NOMO-1 (cell line): Measurements from ENCODE around the gene ZPR1.
A peak's percentile ranks its signal among the peaks of the same experiment; 100 is the strongest.
"Not testable (repeated sequence)": the region's sequence is repeated elsewhere in the genome, so short reads cannot be mapped to it uniquely, and the experiment has no call there.

ENCODE experiments used
- DNase-seq, 2 experiments: peaks; one replicate each; lab custom pipeline; 2025; ENCODE audit not compliant: unreplicated experiment in 2 of 2; lab: John Stamatoyannopoulos, UW

ZPR1 gene, protein sequence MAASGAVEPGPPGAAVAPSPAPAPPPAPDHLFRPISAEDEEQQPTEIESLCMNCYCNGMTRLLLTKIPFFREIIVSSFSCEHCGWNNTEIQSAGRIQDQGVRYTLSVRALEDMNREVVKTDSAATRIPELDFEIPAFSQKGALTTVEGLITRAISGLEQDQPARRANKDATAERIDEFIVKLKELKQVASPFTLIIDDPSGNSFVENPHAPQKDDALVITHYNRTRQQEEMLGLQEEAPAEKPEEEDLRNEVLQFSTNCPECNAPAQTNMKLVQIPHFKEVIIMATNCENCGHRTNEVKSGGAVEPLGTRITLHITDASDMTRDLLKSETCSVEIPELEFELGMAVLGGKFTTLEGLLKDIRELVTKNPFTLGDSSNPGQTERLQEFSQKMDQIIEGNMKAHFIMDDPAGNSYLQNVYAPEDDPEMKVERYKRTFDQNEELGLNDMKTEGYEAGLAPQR

DNA sequence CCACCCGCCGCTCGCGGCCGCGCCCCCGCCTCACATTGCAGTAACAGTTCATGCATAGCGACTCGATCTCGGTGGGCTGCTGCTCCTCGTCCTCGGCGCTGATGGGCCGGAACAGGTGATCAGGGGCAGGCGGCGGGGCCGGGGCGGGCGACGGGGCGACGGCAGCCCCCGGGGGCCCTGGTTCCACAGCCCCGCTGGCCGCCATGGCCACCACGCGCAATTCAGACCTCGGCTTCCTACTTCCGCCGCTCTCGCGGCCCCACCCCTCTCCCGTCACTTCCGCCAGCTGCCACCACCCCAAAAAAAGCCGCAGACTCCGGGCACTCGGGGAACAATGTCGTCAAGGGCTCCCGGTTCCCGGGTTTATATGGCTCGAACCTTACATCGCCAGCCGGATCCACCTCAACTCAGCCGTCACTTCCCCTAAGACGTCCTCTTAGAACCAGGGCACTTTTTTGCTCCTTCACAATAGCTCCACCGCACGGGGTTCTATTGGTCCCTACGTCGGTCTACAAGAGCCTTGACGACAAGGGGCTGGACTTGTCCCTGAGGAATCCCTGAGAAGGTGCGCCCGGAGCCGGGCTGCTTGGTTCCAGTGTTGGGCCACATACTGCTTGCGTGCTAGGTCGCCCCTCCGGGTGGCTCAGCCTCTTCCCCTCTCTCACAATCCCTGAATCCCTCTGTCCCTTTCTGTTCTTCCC is at the start of gene ZPR1:
Gene ZPR1, minus strand, starts transcription at position 238 of the 701 bp plus-strand sequence. Its CDS starts 33 bp downstream, at position 205.
- DNase-seq, result peak; percentile 75 to 84

- DNase-seq, result no peak
These were observed 48.8 kb upstream of the ZPR1 start for GRCh38 chr11:116836632-116836991.

GRCh38 chr11:116835791-116836631 is 48.2 kb upstream of the ZPR1 start:
- peak; percentile 82 to 84 for DNase-seq

GRCh38 chr11:116835042-116835772 is 47.4 kb upstream of the ZPR1 start:
- DNase-seq, result peak; percentile 9 to 17

DNA sequence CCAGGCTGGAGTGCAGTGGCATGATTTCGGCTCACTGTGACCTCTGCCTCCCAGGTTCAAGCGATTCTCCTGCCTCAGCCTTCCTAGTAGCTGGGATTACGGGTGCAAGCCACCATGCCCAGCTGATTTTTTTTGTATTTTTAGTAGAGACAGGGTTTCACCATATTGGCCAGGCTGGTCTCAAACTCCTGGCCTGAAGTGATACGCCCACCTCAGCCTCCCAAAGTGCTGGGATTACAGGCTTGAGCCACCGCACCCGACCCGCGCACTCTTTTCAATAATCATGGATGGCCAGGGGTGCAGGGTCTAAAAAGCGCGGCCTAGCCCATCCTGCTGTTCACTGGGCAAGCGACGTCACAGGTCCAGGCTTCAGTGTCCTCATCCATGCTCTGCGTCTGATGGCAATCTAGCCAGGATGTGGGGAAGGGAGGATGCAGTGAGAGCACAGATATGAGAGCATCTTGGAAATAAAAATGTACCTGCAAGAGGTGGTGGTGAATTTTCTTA is 46.8 kb upstream of the ZPR1 start:
- DNase-seq, result not testable (repeated sequence)

- no peak for DNase-seq
These were observed 46.2 kb upstream of the ZPR1 start for GRCh38 chr11:116833816-116834534.

GRCh38 chr11:116833491-116833815 is 45.6 kb upstream of the ZPR1 start:
- DNase-seq, result no peak

DNA sequence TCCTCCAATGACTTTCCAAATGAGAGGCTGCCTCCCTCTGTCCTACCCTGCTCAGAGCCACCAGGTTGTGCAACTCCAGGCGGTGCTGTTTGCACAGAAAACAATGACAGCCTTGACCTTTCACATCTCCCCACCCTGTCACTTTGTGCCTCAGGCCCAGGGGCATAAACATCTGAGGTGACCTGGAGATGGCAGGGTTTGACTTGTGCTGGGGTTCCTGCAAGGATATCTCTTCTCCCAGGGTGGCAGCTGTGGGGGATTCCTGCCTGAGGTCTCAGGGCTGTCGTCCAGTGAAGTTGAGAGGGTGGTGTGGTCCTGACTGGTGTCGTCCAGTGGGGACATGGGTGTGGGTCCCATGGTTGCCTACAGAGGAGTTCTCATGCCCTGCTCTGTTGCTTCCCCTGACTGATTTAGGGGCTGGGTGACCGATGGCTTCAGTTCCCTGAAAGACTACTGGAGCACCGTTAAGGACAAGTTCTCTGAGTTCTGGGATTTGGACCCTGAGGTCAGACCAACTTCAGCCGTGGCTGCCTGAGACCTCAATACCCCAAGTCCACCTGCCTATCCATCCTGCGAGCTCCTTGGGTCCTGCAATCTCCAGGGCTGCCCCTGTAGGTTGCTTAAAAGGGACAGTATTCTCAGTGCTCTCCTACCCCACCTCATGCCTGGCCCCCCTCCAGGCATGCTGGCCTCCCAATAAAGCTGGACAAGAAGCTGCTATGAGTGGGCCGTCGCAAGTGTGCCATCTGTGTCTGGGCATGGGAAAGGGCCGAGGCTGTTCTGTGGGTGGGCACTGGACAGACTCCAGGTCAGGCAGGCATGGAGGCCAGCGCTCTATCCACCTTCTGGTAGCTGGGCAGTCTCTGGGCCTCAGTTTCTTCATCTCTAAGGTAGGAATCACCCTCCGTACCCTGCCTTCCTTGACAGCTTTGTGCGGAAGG is 44.8 kb upstream of the ZPR1 start:
- DNase-seq, result no peak

DNA sequence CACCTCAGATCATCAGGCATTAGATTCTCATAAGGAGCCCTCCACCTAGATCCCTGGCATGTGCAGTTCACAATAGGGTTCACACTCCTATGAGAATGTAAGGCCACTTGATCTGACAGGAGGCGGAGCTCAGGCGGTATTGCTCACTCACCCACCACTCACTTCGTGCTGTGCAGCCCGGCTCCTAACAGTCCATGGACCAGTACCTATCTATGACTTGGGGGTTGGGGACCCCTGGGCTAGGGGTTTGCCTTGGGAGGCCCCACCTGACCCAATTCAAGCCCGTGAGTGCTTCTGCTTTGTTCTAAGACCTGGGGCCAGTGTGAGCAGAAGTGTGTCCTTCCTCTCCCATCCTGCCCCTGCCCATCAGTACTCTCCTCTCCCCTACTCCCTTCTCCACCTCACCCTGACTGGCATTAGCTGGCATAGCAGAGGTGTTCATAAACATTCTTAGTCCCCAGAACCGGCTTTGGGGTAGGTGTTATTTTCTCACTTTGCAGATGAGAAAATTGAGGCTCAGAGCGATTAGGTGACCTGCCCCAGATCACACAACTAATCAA is 44.0 kb upstream of the ZPR1 start:
- DNase-seq, result no peak

GRCh38 chr11:116830184-116830912 is 42.5 kb upstream of the ZPR1 start:
- DNase-seq, result no peak

GRCh38 chr11:116829525-116830183 is 41.8 kb upstream of the ZPR1 start, which contains the start of gene APOC3:
TSS of gene APOC3 (plus strand) at chr11:116829907. CDS start at chr11:116830583, 676 bp downstream.
- no peak for DNase-seq

GRCh38 chr11:116828632-116829524 is 41.1 kb upstream of the ZPR1 start:
- DNase-seq, result no peak

DNA sequence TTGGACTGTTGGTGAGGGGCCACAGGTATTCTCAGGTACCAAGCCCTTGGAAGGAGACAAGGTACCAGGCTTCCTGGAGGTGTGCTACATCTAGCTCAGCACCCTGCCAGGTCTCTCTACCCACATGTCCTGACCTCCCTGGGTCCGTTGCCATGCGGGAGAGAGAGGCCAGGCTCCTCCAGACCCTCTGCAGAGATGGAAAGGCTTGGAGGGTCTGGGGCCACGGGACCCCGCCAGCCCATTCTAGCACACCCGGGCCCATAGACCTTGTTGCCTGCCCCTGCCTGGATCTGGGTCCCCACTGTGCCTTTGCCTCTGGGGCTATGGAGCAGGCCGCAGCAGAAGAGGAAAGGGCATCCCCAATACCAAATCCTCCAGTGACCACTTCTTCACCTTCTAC is 39.6 kb upstream of the ZPR1 start:
- no peak for DNase-seq

GRCh38 chr11:116826751-116827431 is 39.1 kb upstream of the ZPR1 start:
- no peak for DNase-seq
